HepG2 (cell line): ENCODE data around the gene SLC23A2. TPM values are rescaled to one million over a fixed set of nuclear protein-coding genes. Genes with fewer than 3 reads are reported as not detected.

ENCODE experiments used
- ATAC-seq: fragments of 200-7000 bp; cut with Tn5 transposase; 3 replicates; pipeline ENCODE4 v1.9.1; 2020; ENCODE audit warnings: mild to moderate bottlenecking, moderate library complexity
- BruUV-seq: library from RNA; stranded (reverse); fragments of 400-500 nt; replicated peaks from 2 replicates; lab custom pipeline; 2021; lab: Mats Ljungman, UMichigan
- CTCF ChIA-PET: fragments of 300-600 bp; formaldehyde crosslinking; extraction: SDS; loops from one replicate; lab custom pipeline; 2021; ENCODE audit warnings: low total read pairs, inconsistent platforms, low intra/inter-chr PET ratio; lab: Yijun Ruan, JAX
- POLR2A ChIA-PET: fragments of 350-600 bp; sonication (Branson Sonifier 250); formaldehyde crosslinking; loops from one replicate; lab custom pipeline; 2020; ENCODE audit warnings: antibody characterized with exemption, inconsistent platforms; lab: Yijun Ruan, JAX
- DNase-seq: peaks from one replicate; pipeline ENCODE4 v3.0.0-alpha.2; 2015; ENCODE audit warnings: low spot score
- FAIRE-seq: peaks from 3 replicates; lab custom pipeline; 2011; peaks lifted over from hg19 to GRCh38; lab: Jason Lieb, UNC
- H2AFZ ChIP-seq: one replicate; pipeline ENCODE4 v1.6.1; 2011; ENCODE audit warnings: low read length, inconsistent platforms
- H3K27ac ChIP-seq: fragments of 300-600 bp; 3 replicates; pipeline ENCODE4 v1.8.0; 2011; ENCODE audit warnings: mixed run types, mild to moderate bottlenecking, mixed read lengths, low read length, inconsistent platforms; ENCODE audit not compliant: insufficient read depth; ENCODE audit errors: extremely low read length
- H3K27me3 ChIP-seq, 2 experiments: fragments of 200-600 bp in 1 of 2; 2 replicates in 1 of 2; 3 replicates in 1 of 2; pipeline versions ENCODE4 v1.6.0 to v1.8.0; 2011; ENCODE audit warnings: low read length in 2 of 2, mild to moderate bottlenecking in 2 of 2, moderate library complexity in 2 of 2, inconsistent platforms in 1 of 2; ENCODE audit not compliant: insufficient read depth in 2 of 2, control insufficient read depth in 1 of 2
- H3K36me3 ChIP-seq, 2 experiments: fragments of 200-600 bp in 1 of 2; replicated peaks in 1 of 2; 2 replicates in 1 of 2; 3 replicates in 1 of 2; pipeline versions ENCODE4 v1.5.1 to v1.8.0; 2011; ENCODE audit warnings: low read length in 2 of 2, inconsistent platforms in 1 of 2; ENCODE audit not compliant: insufficient read depth in 2 of 2, control insufficient read depth in 1 of 2
- H3K4me1 ChIP-seq: 2 replicates; pipeline ENCODE4 v1.5.1; 2012; ENCODE audit warnings: low read length, inconsistent platforms; ENCODE audit not compliant: insufficient read depth
- H3K4me2 ChIP-seq: 2 replicates; pipeline ENCODE4 v1.6.0; 2011; ENCODE audit warnings: low read depth, low read length, inconsistent platforms
- H3K4me3 ChIP-seq, 3 experiments: fragments of 200-600 bp in 1 of 3; sonication (generic), shearing (Covaris generic) in 1 of 3; replicated peaks in 1 of 3; 2 replicates each; pipeline ENCODE4 v1.5.1; 2011 to 2016; ENCODE audit warnings: low read length in 3 of 3, inconsistent platforms in 2 of 3, low read depth in 2 of 3, mild to moderate bottlenecking in 2 of 3, control low read depth in 1 of 3, mixed read lengths in 1 of 3; ENCODE audit not compliant: insufficient read depth in 1 of 3
- H3K79me2 ChIP-seq: one replicate; pipeline ENCODE4 v1.6.1; 2011; ENCODE audit warnings: low read length, inconsistent platforms; ENCODE audit not compliant: insufficient read depth
- H3K9ac ChIP-seq: 2 replicates; pipeline ENCODE4 v1.6.0; 2011; ENCODE audit warnings: mild to moderate bottlenecking, low read depth, low read length, inconsistent platforms; ENCODE audit not compliant: insufficient read depth
- H3K9me3 ChIP-seq: 2 replicates; pipeline ENCODE4 v1.5.1; 2012; ENCODE audit warnings: mild to moderate bottlenecking, low read length
- H4K20me1 ChIP-seq: 2 replicates; pipeline ENCODE4 v1.6.0; 2011; ENCODE audit warnings: inconsistent platforms, mild to moderate bottlenecking, low read length, moderate library complexity; ENCODE audit not compliant: insufficient read depth
- KLF16 ChIP-seq, 2 experiments: sonication (generic) in 1 of 2; formaldehyde crosslinking in 1 of 2; IDR thresholded peaks; 2 replicates each; pipeline versions ENCODE4 v1.6.1 to v1.8.0; 2016 to 2023; ENCODE audit warnings: missing genetic modification reagents in 2 of 2, missing compliant biosample characterization in 1 of 2
- WGBS: methylation state at CpG from one replicate; pipeline ENCODE4 v1.1.6; 2017; ENCODE audit warnings: low lambda C conversion rate; 5-methylcytosine and 5-hydroxymethylcytosine counted together
- in situ Hi-C: cut with HindIII; loops from 2 replicates; pipeline ENCODE4 v1.10.0; 2017; ENCODE audit warnings: low pct_unique_long_range_greater_than_20kb; ENCODE audit not compliant: extremely low pct_ligation_motif_present
- intact Hi-C: fragments of 100-400 bp; cut with micrococcal nuclease; formaldehyde crosslinking; loops from one replicate; pipeline ENCODE4 v1.10.0; 2022; ENCODE audit not compliant: unreplicated experiment
- polyA plus RNA-seq, 8 experiments: library from polyadenylated mRNA; depleted of rRNA in 3 of 8; stranded (reverse) in 7 of 8; unstranded in 1 of 8; fragments of >200 nt; fragmentation: Illumina TruSeq in 4 of 8; extraction: Trizol in 4 of 8; gene quantifications; 2 replicates each; pipeline versions ENCODE4 v1.2.1 to v1.2.3, GENCODE V29; 2011 to 2016; ENCODE audit warnings: low read depth in 4 of 8, missing spikeins in 1 of 8, mixed read lengths in 1 of 8; ENCODE audit not compliant: insufficient read depth in 1 of 8
- small RNA-seq, 3 experiments: library from RNA; depleted of rRNA; stranded (forward); fragments of <200 nt; gene quantifications; one replicate each; pipeline ENCODE3, GENCODE V24; 2012; ENCODE audit warnings: low read depth in 2 of 3, low replicate concordance in 1 of 3; ENCODE audit not compliant: insufficient read length in 3 of 3, insufficient read depth in 2 of 3
- total RNA-seq, 5 experiments: library from RNA; depleted of rRNA; stranded (reverse); fragments of >200 nt; fragmentation: Illumina TruSeq; extraction: Trizol; gene quantifications; 2 replicates each; pipeline ENCODE4 v1.2.3, GENCODE V29; 2016; ENCODE audit warnings: low read depth in 1 of 5

SLC23A2 gene
- total and polyA plus RNA-seq, 2 of the 13 experiments (the other 11 are each of a cell fraction or from before 2014, with no cell fraction given), result 42.2 to 51.2 TPM

GRCh38 chr20:4802527-4802926 lies 198.8 kb downstream of the SLC23A2 start:
- no TSS peak for BruUV-seq
- POLR2A ChIA-PET, result no interaction called here
- intact Hi-C loops, result no loop called here

More at GRCh38 chr20:4802527-4802926, 198.8 kb downstream of the SLC23A2 start:
- Histone ChIP-seq H3K9me3 (peaks cover 11% of the 10 kb centered on the region), H3K36me3 (no peaks in the 10 kb centered on the region), H3K27me3 (peaks cover 4 to 41% of the 10 kb centered on the region in 2 experiments; a peak in 4 of 5 replicates), H3K9ac (no peak overlapping the region)
- WGBS, result 23% methylated on average over 3 of the region's 3 CpGs
- no peak for TF ChIP-seq KLF16 (CRISPR knock-in tag; IDR thresholded peaks at IDR 0.05)
- TF ChIP-seq, all 625 proteins: peak for 0
- in situ Hi-C loops, result no loop called here
- Histone ChIP-seq H3K4me3 (no peak overlapping the region), H3K4me1 (no peaks in the 10 kb centered on the region), H4K20me1 (no peaks in the 10 kb centered on the region), H3K27ac (no peak overlapping the region), H3K4me2 (no peak overlapping the region), H3K79me2 (no peaks in the 10 kb centered on the region), H2AFZ (no peak overlapping the region)
- CTCF ChIA-PET, result no interaction called here
- no peak for FAIRE-seq
- DNase-seq, result no peak
- no peak for ATAC-seq

Small RNA genes within 50 kb of the gene (small RNA-seq; reads per million reads assigned to genes)
- gene AL121890.1 (0 reads per million in 3 experiments), gene RF00322 (0 reads per million in 3 experiments)

Other genes starting within 250 kb of the SLC23A2 start
- gene RASSF2, start 177.9 kb downstream of the SLC23A2 start, total RNA-seq (2016; rRNA removed; fragmentation: Illumina TruSeq; extraction: Trizol), result 0.53 and 0.83 TPM in 2 replicates
- 0.09 and 0.16 TPM in 2 replicates for gene RASSF2, start 177.9 kb downstream of the SLC23A2 start, polyA plus RNA-seq (2011; rRNA removed)
- gene TMEM230, start 111.6 kb upstream of the SLC23A2 start, total RNA-seq (2016; rRNA removed; fragmentation: Illumina TruSeq; extraction: Trizol), result 158 and 192 TPM in 2 replicates
- 250 and 325 TPM in 2 replicates for gene TMEM230, start 111.6 kb upstream of the SLC23A2 start, polyA plus RNA-seq (2011; rRNA removed)
- gene PCNA, start 118.4 kb upstream of the SLC23A2 start, total RNA-seq (2016; rRNA removed; fragmentation: Illumina TruSeq; extraction: Trizol), result 655 and 1,008 TPM in 2 replicates
- 174 and 229 TPM in 2 replicates for gene PCNA, start 118.4 kb upstream of the SLC23A2 start, polyA plus RNA-seq (2011; rRNA removed)
- 69.6 and 81.3 TPM in 2 replicates for gene CDS2, start 125.5 kb upstream of the SLC23A2 start, total RNA-seq (2016; rRNA removed; fragmentation: Illumina TruSeq; extraction: Trizol)
- 143 and 153 TPM in 2 replicates for gene CDS2, start 125.5 kb upstream of the SLC23A2 start, polyA plus RNA-seq (2011; rRNA removed)